Activated naive CD8-positive, alpha-beta T cell treated with anti-CD3 and anti-CD28 coated beads for 36 hours (primary cell): ENCODE measurements around the gene PDHB. TPM values are rescaled to one million over a fixed set of nuclear protein-coding genes. Genes with fewer than 3 reads are reported as not detected.
A peak's percentile ranks its signal among the peaks of the same experiment; 100 is the strongest.

Source experiments
- DNase-seq: peaks from one replicate; pipeline ENCODE4 v3.0.0; 2021
- H3K27ac Mint-ChIP-seq: one replicate; pipeline ENCODE4 v1.8.0; 2022; ENCODE audit warnings: mild to moderate bottlenecking, moderate library complexity, mixed read lengths
- H3K27me3 Mint-ChIP-seq: one replicate; pipeline ENCODE4 v1.8.0; 2022; ENCODE audit warnings: mild to moderate bottlenecking, mixed read lengths
- H3K36me3 Mint-ChIP-seq: one replicate; pipeline ENCODE4 v1.8.0; 2021; ENCODE audit warnings: mild to moderate bottlenecking, mixed read lengths
- H3K4me1 Mint-ChIP-seq: one replicate; pipeline ENCODE4 v1.8.0; 2021; ENCODE audit warnings: mixed read lengths
- H3K4me3 Mint-ChIP-seq: one replicate; pipeline ENCODE4 v1.8.0; 2022; ENCODE audit warnings: mild to moderate bottlenecking, moderate library complexity, mixed read lengths
- H3K9me3 Mint-ChIP-seq: one replicate; pipeline ENCODE4 v1.8.0; 2022; ENCODE audit warnings: mixed read lengths
- total RNA-seq, 2 experiments: library from RNA; stranded (reverse); gene quantifications; one replicate each; pipeline ENCODE4 v1.2.3, GENCODE V29; 2021

Gene PDHB
- total RNA-seq, 2 experiments from 2014 or later = 64.6 to 65.3 TPM

DNA sequence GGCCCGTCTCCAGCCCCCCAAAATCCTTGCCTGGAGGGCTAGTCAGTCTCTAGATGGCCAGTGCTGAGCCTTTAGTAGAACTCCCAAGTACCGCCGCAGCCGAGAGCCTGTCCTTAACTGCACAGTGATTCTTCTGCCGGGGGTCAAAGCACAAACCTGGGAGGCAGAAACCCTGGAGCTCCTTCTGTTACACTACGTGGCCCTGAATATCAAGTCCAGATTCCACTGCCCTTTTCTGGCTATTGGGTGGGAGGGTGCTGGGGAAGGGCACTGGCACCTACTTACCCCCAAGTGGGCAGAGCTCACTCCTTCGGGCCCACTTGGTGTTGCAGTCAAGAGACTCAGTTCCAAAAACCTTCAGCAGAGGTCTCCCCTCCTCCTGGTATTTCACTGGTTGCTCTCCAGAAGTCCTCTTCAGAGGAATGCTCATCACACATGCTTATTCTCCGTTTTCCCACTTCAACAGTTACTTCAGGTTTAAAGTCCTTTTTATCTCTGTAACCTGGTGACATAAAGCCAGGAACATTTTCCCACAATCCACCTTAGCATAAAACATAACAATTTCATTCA lies 10.8 kb downstream of the PDHB start:
- Mint-ChIP-seq H3K9me3 (no peaks in the 10 kb centered on the region), H3K4me3 (no peak overlapping the region), H3K27ac (no peak overlapping the region), H3K27me3 (no peaks in the 10 kb centered on the region), H3K36me3 (peaks cover 6% of the 10 kb centered on the region), H3K4me1 (no peaks in the 10 kb centered on the region)
- no peak for DNase-seq

GRCh38 chr3:58421004-58421403 lies 12.6 kb downstream of the PDHB start:
- Mint-ChIP-seq H3K9me3 (no peaks in the 10 kb centered on the region), H3K27ac (peak overlapping the region; percentile 50), H3K36me3 (peaks cover 6% of the 10 kb centered on the region), H3K27me3 (no peaks in the 10 kb centered on the region), H3K4me1 (no peaks in the 10 kb centered on the region), H3K4me3 (no peak overlapping the region)
- DNase-seq = no peak

DNA sequence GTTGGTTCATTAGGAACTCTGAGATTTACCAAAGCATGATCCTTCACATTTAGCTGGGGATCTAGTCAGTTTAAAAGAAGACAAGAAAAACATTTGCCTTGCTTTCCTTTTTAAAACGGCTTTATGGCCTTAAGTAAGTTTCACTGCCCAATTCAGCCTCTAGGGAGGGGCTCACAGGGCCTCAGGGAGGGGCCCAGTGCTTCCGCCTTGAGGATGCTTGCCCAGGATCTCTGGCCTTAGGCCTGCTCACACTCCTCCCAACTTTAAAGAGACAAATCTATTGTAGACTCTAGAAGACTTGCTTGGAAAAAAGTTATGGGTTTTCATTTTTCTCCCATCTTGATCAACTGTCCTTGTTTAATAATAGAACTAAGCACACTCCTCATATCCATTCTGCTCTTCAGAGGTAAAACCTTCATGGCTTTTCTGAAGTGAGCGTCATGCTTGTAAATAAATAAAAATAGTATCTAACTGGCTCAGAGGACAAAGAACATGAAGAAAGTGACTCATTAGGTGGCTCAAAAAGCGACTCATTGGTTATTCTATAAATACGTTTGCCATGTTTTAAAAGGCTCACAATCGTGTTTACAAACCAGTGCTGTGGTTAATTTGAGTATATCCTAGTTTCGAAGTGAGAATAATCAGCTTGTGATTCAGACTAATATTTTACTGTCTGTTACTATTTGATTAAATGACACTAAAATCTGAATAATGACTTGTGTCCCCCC lies 13.7 kb downstream of the PDHB start:
- no peak for DNase-seq
- peaks cover 6% of the 10 kb centered on the region for H3K36me3 Mint-ChIP-seq
- H3K4me1 Mint-ChIP-seq = no peaks in the 10 kb centered on the region
- H3K27ac Mint-ChIP-seq = peak overlapping the region; percentile 20
- no peak overlapping the region for H3K4me3 Mint-ChIP-seq
- no peaks in the 10 kb centered on the region for H3K27me3 Mint-ChIP-seq
- no peaks in the 10 kb centered on the region for H3K9me3 Mint-ChIP-seq

DNA sequence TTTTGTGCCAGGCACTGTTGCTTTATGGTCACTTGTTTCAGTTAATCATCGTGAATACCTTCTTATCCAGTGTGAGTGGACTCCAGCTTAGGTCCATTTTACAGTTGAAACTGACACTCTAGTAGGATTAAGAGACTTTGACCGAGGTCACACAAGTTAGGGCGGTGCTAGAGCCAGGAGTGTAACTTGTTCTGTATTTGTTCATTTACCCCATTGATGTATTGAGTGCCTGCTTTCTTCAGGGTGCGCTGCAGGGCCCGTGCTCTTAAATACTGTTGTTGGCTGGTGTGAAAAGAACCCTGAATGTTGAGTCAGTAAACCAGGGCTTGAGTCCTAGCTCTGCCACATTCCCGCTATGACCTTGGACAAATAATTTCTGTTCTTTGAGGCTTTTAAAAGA lies 15.4 kb downstream of the PDHB start:
- Mint-ChIP-seq H3K27me3 (no peaks in the 10 kb centered on the region), H3K9me3 (no peaks in the 10 kb centered on the region), H3K27ac (no peak overlapping the region), H3K36me3 (peaks cover 6% of the 10 kb centered on the region), H3K4me1 (peaks cover 4% of the 10 kb centered on the region), H3K4me3 (no peak overlapping the region)
- no peak for DNase-seq

GRCh38 chr3:58417075-58417474 lies 16.6 kb downstream of the PDHB start:
- peaks cover 6% of the 10 kb centered on the region for H3K36me3 Mint-ChIP-seq
- no peak overlapping the region for H3K4me3 Mint-ChIP-seq
- H3K27ac Mint-ChIP-seq = no peak overlapping the region
- no peaks in the 10 kb centered on the region for H3K9me3 Mint-ChIP-seq
- no peak for DNase-seq
- H3K27me3 Mint-ChIP-seq = no peaks in the 10 kb centered on the region
- H3K4me1 Mint-ChIP-seq = peaks cover 4% of the 10 kb centered on the region

GRCh38 chr3:58416191-58416590 lies 17.4 kb downstream of the PDHB start:
- no peak for DNase-seq
- no peaks in the 10 kb centered on the region for H3K9me3 Mint-ChIP-seq
- no peak overlapping the region for H3K27ac Mint-ChIP-seq
- no peak overlapping the region for H3K4me3 Mint-ChIP-seq
- peaks cover 2% of the 10 kb centered on the region for H3K36me3 Mint-ChIP-seq
- peaks cover 4% of the 10 kb centered on the region for H3K4me1 Mint-ChIP-seq
- H3K27me3 Mint-ChIP-seq = no peaks in the 10 kb centered on the region

GRCh38 chr3:58414538-58415197 lies 19.0 kb downstream of the PDHB start:
- Mint-ChIP-seq H3K4me3 (no peak overlapping the region), H3K36me3 (peaks cover 4% of the 10 kb centered on the region), H3K9me3 (no peaks in the 10 kb centered on the region), H3K27me3 (no peaks in the 10 kb centered on the region), H3K4me1 (peaks cover 4% of the 10 kb centered on the region), H3K27ac (no peak overlapping the region)
- DNase-seq = peak; percentile 13

DNA sequence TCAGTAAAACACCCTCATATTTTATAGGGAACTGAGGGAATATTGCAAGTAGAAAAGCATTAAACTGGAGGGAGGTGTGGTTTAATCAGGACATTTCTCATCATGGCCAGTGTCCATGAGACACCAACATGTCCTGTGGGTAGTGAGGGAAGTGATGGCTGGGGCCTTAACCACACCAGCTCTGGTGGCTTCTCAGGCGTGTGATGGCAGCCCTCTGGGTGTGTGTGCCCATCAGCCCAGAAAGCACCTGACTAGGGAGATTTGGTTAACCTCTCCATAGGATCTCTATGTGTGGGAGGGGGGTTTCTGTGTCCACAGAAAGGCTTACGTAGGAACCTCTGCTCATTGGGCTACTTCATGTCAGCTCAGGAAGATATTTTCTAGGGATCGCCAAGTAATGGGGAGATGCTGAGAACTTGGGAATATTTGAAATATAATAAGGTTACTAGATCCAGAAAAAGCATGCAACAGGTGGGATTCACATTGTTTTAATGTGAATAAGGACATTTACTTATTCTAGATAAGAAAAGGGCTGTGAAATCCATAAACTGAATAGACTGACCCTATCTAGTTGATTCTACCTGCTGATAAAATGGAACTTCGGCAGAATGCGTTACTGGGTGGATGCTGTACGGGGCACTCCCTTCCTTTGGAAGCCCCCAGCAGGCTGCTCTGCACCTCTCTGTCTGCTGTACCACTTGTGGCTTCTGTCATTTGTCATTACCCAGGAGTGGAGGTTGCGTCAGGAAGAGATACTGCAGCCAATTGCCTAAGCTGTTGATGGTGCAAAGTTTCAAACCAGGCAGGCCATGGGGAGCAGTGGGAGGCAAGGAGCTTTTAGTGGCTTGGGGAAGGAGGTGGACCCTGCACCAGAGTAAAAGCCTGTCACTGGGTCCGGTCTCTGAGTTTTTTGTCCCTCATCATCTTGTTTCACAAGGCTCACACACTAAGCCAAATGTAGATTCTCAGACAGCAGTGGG lies 21.5 kb downstream of the PDHB start:
- Mint-ChIP-seq H3K9me3 (no peaks in the 10 kb centered on the region), H3K4me1 (peaks cover 4% of the 10 kb centered on the region), H3K27ac (no peak overlapping the region), H3K4me3 (no peak overlapping the region), H3K36me3 (peaks cover 8% of the 10 kb centered on the region), H3K27me3 (no peaks in the 10 kb centered on the region)
- DNase-seq = no peak

DNA sequence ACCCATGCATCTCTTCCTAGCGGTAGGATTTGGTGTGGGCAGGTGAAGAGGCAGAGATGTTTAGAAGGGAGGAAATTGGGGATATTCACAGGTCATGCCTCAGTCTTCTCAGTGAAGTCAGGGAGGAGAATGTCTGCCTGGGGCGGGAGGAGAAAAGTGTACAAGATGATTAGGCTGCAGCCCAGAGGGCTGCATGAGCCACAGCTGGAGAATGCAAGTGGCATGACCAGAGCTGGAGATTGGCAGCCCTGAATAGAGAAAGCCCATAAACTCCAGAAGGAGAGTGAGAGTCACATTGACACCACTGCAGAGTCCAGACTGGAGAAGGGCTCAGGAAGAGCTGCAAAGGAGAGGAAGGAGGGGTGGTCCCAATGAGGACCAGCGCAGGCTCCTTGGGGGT lies 22.6 kb downstream of the PDHB start:
- Mint-ChIP-seq H3K27me3 (no peaks in the 10 kb centered on the region), H3K4me3 (no peak overlapping the region), H3K4me1 (peaks cover 4% of the 10 kb centered on the region)

DNA sequence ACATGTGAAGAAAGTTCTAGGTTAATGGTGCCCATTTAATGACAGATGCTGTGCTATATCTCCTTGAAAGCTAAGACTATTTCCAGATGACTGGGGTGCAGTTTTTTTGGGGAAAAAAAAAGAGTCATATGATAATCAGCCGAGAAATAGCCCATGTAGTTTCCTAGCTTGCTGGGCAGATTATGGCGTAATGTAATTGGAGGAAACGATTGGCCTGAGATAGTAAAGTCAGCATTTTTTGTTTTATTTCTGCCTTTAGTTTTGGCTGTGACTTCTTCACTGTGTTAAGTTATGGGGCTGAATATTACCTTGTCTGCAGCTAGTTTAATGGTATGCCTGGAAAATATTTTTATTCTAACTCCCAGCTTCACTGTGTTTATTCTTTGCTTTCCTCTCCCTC lies 24.0 kb downstream of the PDHB start:
- Mint-ChIP-seq H3K27me3 (no peaks in the 10 kb centered on the region), H3K36me3 (peaks cover 8% of the 10 kb centered on the region), H3K4me1 (peaks cover 4% of the 10 kb centered on the region), H3K4me3 (no peak overlapping the region), H3K9me3 (no peaks in the 10 kb centered on the region), H3K27ac (no peak overlapping the region)
- no peak for DNase-seq

More for the DNA sequence above, 22.6 kb downstream of the PDHB start:
- DNase-seq = no peak
- no peaks in the 10 kb centered on the region for H3K9me3 Mint-ChIP-seq
- H3K36me3 Mint-ChIP-seq = peaks cover 8% of the 10 kb centered on the region
- no peak overlapping the region for H3K27ac Mint-ChIP-seq

DNA sequence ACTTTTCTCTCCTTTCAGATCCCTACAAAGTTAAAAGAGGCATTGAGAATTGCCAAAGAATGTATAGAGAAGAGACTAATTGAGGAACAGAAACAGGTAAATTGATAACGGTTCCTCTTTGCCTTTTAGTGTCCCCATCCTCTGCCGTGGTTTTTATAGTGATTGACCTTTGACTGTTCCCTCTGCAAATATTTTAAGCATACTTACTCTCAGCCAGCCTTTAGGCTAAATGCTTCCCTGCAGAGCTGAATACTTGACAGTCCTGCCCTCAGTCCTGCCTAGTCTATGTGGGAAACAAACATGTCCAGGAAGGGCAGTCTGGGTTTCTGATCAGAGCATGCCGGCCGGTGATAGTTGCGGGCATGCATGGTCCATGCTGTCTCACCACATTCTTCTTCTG lies 24.7 kb downstream of the PDHB start:
- Mint-ChIP-seq H3K27ac (no peak overlapping the region), H3K4me3 (no peak overlapping the region), H3K4me1 (no peaks in the 10 kb centered on the region), H3K9me3 (no peaks in the 10 kb centered on the region), H3K36me3 (peaks cover 8% of the 10 kb centered on the region), H3K27me3 (no peaks in the 10 kb centered on the region)
- no peak for DNase-seq

DNA sequence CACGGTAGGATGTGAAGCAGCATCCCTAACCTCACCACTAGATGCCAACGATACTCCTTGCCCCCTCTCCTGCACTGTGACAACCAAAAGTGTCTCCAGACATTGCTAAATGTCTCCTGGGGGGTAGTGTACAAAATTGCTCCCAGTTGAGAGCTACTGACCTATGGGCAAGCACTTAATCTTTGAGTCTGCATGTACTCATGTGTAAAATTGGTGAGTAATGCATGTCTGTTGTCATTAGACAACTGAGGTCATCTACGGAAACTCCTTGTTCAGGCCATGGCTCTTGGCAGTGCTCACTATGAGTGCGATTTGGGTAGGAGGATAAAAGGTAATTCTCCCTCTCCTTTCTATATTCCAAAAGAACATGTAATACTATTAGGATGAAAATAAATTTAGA lies 29.2 kb downstream of the PDHB start:
- Mint-ChIP-seq H3K27ac (no peak overlapping the region), H3K9me3 (no peaks in the 10 kb centered on the region), H3K36me3 (peaks cover 4% of the 10 kb centered on the region), H3K4me1 (peaks cover 2% of the 10 kb centered on the region), H3K4me3 (no peak overlapping the region), H3K27me3 (no peaks in the 10 kb centered on the region)
- no peak for DNase-seq

GRCh38 chr3:58403513-58404109 lies 30.0 kb downstream of the PDHB start:
- H3K4me1 Mint-ChIP-seq = peaks cover 2% of the 10 kb centered on the region
- H3K9me3 Mint-ChIP-seq = no peaks in the 10 kb centered on the region
- no peak overlapping the region for H3K27ac Mint-ChIP-seq
- H3K4me3 Mint-ChIP-seq = no peak overlapping the region
- no peaks in the 10 kb centered on the region for H3K36me3 Mint-ChIP-seq
- no peak for DNase-seq
- no peaks in the 10 kb centered on the region for H3K27me3 Mint-ChIP-seq

DNA sequence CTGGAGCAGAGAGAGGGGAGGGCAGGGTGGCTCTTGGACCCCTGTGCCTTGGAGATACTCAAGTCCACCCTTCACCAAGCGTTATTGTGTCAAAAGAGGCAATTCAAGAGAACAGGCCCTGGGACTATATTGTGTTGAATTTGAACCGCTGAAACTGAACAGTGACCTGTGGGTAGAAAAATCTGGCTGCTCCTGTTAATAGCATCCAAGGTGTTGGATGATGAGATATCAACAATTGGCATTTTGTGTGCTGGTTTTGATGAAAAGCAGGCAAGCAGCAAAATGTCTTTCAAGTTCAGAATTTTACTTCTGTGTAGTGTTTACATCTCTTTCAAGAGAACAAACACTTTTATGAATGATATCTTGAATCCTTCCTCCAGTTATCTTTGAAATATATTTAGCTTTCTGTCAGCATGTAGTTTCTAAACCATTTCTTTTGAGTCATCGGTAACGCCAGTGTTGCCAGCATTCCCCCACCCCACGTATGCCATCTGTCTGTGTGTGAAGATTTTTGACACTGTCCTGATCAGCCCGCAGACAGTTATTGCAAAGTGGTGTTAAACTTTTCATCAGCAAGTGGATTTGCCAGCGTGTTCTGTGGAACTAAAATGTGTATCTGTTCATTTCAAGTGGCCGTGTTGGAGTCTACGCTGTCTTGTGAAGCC lies 34.8 kb downstream of the PDHB start:
- no peaks in the 10 kb centered on the region for H3K9me3 Mint-ChIP-seq
- H3K27me3 Mint-ChIP-seq = no peaks in the 10 kb centered on the region
- H3K36me3 Mint-ChIP-seq = no peaks in the 10 kb centered on the region
- peaks cover 2% of the 10 kb centered on the region for H3K4me1 Mint-ChIP-seq
- no peak overlapping the region for H3K27ac Mint-ChIP-seq
- no peak overlapping the region for H3K4me3 Mint-ChIP-seq
- no peak for DNase-seq
